ENCODE data around the gene NUP153. TPM values are rescaled to one million over a fixed set of nuclear protein-coding genes. Genes with fewer than 3 reads are reported as not detected.

Gene NUP153
- total RNA-seq, 3 donors from 2014 or later (not counting 1 experiment from before 2014, with no cell fraction given) = 67.5 to 74.9 (median 68.0) TPM

- intact Hi-C loops (cut with micrococcal nuclease) = loop anchor here (1.0 to 2.0 kb wide), 3 partner anchors 31 to 73 kb away; partner anchors contain the start of genes FAM8A1 and NUP153
These were observed 73.1 kb downstream of the NUP153 start for GRCh38 chr6:17633465-17634188.

DNA sequence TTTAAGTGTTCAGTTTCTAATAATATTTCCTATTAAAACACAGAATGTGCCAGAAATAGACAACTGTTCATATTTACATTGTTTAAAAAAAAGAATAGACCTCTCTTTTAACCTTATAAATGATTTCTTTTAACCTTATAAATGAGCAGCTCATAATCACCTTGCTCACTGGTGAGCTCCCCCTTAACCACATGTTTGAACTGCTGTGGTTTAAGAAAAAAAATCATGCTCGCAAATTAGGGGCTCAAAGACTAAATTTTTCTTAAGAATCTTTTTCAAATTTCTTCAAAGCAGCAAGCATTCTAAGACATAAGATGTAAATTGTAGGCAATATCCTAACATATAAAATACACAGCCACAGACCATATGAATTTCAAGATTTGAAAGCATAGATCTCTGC is 73.8 kb downstream of the NUP153 start:
- whole genome bisulfite sequencing (ENCODE audit: insufficient coverage) = no CpG with 5 or more reads among the region's 1 CpG
- H3K36me3 ChIP-seq (ENCODE audit: control insufficient read depth, insufficient read depth, low read length) = peaks cover 53% of the 10 kb centered on the region
- intact Hi-C loops (cut with micrococcal nuclease) = loop anchor here (1.0 to 2.0 kb wide), 3 partner anchors 32 to 73 kb away; partner anchors contain the start of genes FAM8A1 and NUP153
- ATAC-seq = peak; percentile 9 to 12 (median 12)
- H3K9me3 Mint-ChIP-seq = no peaks in the 10 kb centered on the region
- peak in 1 of 2 donors; percentile 37 for DNase-seq
- no peaks in the 10 kb centered on the region for H3K27me3 ChIP-seq (ENCODE audit: control insufficient read depth, insufficient read depth, low read length)
- H3K27ac ChIP-seq (ENCODE audit: low read length) = peak overlapping the region; percentile 58
- H3K4me1 ChIP-seq (ENCODE audit: control insufficient read depth, insufficient read depth, low read length) = peaks cover 32% of the 10 kb centered on the region
- H3K4me1 Mint-ChIP-seq = peaks cover 58 to 61% of the 10 kb centered on the region in 2 donors
- peak overlapping the region; percentile 74 to 86 for H3K27ac Mint-ChIP-seq
- no peak overlapping the region for H3K4me3 ChIP-seq (ENCODE audit: low read length)
- H3K9me3 ChIP-seq (ENCODE audit: control insufficient read depth, insufficient read depth, low read length) = no peaks in the 10 kb centered on the region
- TF ChIP-seq, protein P1, sequence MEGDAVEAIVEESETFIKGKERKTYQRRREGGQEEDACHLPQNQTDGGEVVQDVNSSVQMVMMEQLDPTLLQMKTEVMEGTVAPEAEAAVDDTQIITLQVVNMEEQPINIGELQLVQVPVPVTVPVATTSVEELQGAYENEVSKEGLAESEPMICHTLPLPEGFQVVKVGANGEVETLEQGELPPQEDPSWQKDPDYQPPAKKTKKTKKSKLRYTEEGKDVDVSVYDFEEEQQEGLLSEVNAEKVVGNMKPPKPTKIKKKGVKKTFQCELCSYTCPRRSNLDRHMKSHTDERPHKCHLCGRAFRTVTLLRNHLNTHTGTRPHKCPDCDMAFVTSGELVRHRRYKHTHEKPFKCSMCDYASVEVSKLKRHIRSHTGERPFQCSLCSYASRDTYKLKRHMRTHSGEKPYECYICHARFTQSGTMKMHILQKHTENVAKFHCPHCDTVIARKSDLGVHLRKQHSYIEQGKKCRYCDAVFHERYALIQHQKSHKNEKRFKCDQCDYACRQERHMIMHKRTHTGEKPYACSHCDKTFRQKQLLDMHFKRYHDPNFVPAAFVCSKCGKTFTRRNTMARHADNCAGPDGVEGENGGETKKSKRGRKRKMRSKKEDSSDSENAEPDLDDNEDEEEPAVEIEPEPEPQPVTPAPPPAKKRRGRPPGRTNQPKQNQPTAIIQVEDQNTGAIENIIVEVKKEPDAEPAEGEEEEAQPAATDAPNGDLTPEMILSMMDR (IDR thresholded peaks at IDR 0.05) = no peak
- H3K36me3 Mint-ChIP-seq = peaks cover 13% of the 10 kb centered on the region
- H3K4me3 Mint-ChIP-seq = peak overlapping the region; percentile 72
- no peaks in the 10 kb centered on the region for H3K27me3 Mint-ChIP-seq (ENCODE audit: low read depth in 2 of 2)

More at GRCh38 chr6:17633465-17634188, 73.1 kb downstream of the NUP153 start:
- ATAC-seq (peak; percentile 86 to 91 (median 88)), DNase-seq (peak; percentile 24 to 63)
- H3K4me3 ChIP-seq (ENCODE audit: low read length) = no peak overlapping the region
- peaks cover 31% of the 10 kb centered on the region for H3K4me1 ChIP-seq (ENCODE audit: control insufficient read depth, insufficient read depth, low read length)
- Mint-ChIP-seq H3K27ac (peak overlapping the region; percentile 74 to 86), H3K4me3 (peak overlapping the region; percentile 72), H3K4me1 (peaks cover 56 to 57% of the 10 kb centered on the region in 2 donors), H3K9me3 (no peaks in the 10 kb centered on the region), H3K36me3 (peaks cover 12% of the 10 kb centered on the region), H3K27me3 (ENCODE audit: low read depth in 2 of 2) (no peaks in the 10 kb centered on the region)
- H3K36me3 ChIP-seq (ENCODE audit: control insufficient read depth, insufficient read depth, low read length) = peaks cover 53% of the 10 kb centered on the region
- H3K27ac ChIP-seq (ENCODE audit: low read length) = peak overlapping the region; percentile 58
- WGBS (ENCODE audit: insufficient coverage) = 23% methylated on average over 2 of the region's 2 CpGs
- H3K9me3 ChIP-seq (ENCODE audit: control insufficient read depth, insufficient read depth, low read length) = no peaks in the 10 kb centered on the region
- no peaks in the 10 kb centered on the region for H3K27me3 ChIP-seq (ENCODE audit: control insufficient read depth, insufficient read depth, low read length)
- TF ChIP-seq, protein P1 (IDR thresholded peaks at IDR 0.05) = no peak

GRCh38 chr6:17630511-17631073 is 76.1 kb downstream of the NUP153 start:
- Histone ChIP-seq H3K36me3 (ENCODE audit: control insufficient read depth, insufficient read depth, low read length) (peaks cover 56% of the 10 kb centered on the region), H3K9me3 (ENCODE audit: control insufficient read depth, insufficient read depth, low read length) (no peaks in the 10 kb centered on the region), H3K27ac (ENCODE audit: low read length) (no peak overlapping the region), H3K27me3 (ENCODE audit: control insufficient read depth, insufficient read depth, low read length) (no peaks in the 10 kb centered on the region), H3K4me1 (ENCODE audit: control insufficient read depth, insufficient read depth, low read length) (peaks cover 32% of the 10 kb centered on the region), H3K4me3 (ENCODE audit: low read length) (no peak overlapping the region)
- TF ChIP-seq, protein P1 (IDR thresholded peaks at IDR 0.05) = no peak
- Mint-ChIP-seq H3K4me3 (peak overlapping the region; percentile 5), H3K4me1 (peaks cover 54 to 63% of the 10 kb centered on the region in 2 donors), H3K27ac (peak overlapping the region; percentile 74 to 86), H3K27me3 (ENCODE audit: low read depth in 2 of 2) (no peaks in the 10 kb centered on the region), H3K36me3 (peaks cover 10% of the 10 kb centered on the region), H3K9me3 (no peaks in the 10 kb centered on the region)
- whole genome bisulfite sequencing (ENCODE audit: insufficient coverage) = 100% methylated on average over 1 of the region's 5 CpGs
- no peak for ATAC-seq
- DNase-seq = no peak
- intact Hi-C loops (cut with micrococcal nuclease) = no loop called here

Measured in natural killer cell (primary cell).